Hepatocyte (in vitro differentiated cells): Measurements from ENCODE around the gene ZMYM5.

Experiments
- EZH2 ChIP-seq: fragments of 200-600 bp; sonication (generic); IDR thresholded peaks from 2 replicates; pipeline ENCODE4 v1.6.1; 2016; ENCODE audit warnings: antibody characterized with exemption, mild to moderate bottlenecking, borderline replicate concordance
- TF ChIP-seq, protein P1 (sequence below): fragments of 200-600 bp; sonication (generic); IDR thresholded peaks from 2 replicates; pipeline ENCODE4 v1.5.1; 2016; ENCODE audit warnings: antibody characterized with exemption, mild to moderate bottlenecking; ENCODE audit not compliant: poor library complexity

DNA sequence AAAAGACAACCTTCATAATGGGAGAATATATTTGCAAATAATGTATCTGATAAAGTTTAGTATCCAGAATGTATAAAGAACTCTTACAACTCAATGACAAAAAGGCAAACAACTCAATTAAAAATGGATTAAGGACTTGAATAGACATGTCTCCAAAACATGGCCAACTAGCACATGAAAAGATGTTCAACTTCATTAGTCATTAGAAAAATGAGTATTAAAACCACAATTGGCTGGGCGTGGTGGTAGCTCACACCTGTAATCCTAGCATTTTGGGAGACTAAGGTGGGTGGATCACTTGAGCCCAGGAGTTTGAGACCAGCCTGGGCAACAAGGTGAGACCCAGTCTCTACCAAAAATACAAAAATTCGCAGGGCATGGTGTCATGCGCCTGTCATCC, 18.8 kb upstream of the ZMYM5 start:
- TF ChIP-seq, protein P1, sequence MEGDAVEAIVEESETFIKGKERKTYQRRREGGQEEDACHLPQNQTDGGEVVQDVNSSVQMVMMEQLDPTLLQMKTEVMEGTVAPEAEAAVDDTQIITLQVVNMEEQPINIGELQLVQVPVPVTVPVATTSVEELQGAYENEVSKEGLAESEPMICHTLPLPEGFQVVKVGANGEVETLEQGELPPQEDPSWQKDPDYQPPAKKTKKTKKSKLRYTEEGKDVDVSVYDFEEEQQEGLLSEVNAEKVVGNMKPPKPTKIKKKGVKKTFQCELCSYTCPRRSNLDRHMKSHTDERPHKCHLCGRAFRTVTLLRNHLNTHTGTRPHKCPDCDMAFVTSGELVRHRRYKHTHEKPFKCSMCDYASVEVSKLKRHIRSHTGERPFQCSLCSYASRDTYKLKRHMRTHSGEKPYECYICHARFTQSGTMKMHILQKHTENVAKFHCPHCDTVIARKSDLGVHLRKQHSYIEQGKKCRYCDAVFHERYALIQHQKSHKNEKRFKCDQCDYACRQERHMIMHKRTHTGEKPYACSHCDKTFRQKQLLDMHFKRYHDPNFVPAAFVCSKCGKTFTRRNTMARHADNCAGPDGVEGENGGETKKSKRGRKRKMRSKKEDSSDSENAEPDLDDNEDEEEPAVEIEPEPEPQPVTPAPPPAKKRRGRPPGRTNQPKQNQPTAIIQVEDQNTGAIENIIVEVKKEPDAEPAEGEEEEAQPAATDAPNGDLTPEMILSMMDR: no peak
- no peak for TF ChIP-seq EZH2
